ENCODE results near the gene NDUFA7. TPM values are rescaled to one million over a fixed set of nuclear protein-coding genes. Genes with fewer than 3 reads are reported as not detected.
"Not testable (repeated sequence)": the region's sequence is repeated elsewhere in the genome, so short reads cannot be mapped to it uniquely, and the experiment has no call there.

Gene NDUFA7
- total RNA-seq, 1 experiment from 2014 or later, result 73.0 TPM

DNA sequence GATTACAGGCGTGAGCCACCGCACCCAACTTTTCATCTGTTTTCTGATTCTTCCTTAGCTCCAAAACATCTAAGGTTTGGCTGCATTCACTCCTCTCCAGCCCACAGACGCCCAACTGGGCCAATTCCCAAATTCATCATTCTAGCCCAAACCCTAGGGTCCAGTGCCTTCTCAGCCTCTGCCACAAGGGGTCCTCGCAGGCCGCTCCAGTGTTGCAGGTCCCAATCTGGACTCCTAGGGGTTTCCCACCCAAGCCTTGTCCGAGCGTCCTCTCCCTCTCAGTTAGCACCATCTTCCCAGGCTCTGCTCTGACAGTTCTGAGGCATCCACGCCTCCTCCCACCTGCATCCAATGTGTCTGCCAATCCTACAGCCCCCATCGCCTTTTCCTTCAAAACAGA, 44.7 kb downstream of the NDUFA7 start:
- not testable (repeated sequence) for H2BK12ac ChIP-seq (ENCODE audit: insufficient read length, low read depth, low read length); H3K9ac ChIP-seq (ENCODE audit: extremely low read depth, insufficient read length, low read length); H2AFZ ChIP-seq (ENCODE audit: low read length); H4K5ac ChIP-seq (ENCODE audit: insufficient read length, low read depth, low read length); H3K4ac ChIP-seq (ENCODE audit: low read depth, low read length); H3K4me3 Mint-ChIP-seq; H3K27ac Mint-ChIP-seq; H4K8ac ChIP-seq (replicated peaks; ENCODE audit: insufficient read length, low read depth, low read length); H2BK5ac ChIP-seq (ENCODE audit: insufficient read length, low read length); H3K9me3 Mint-ChIP-seq; H3K14ac ChIP-seq (ENCODE audit: insufficient read depth, low read length); H2AK5ac ChIP-seq (ENCODE audit: insufficient read length, low read length); H3K23me2 ChIP-seq (ENCODE audit: insufficient read length, low read depth, low read length, poor library complexity, severe bottlenecking); H2BK15ac ChIP-seq (ENCODE audit: low read depth, low read length); H3K36me3 Mint-ChIP-seq (ENCODE audit: insufficient read depth in 1 of 3, low read depth in 3 of 3); H2BK120ac ChIP-seq (ENCODE audit: low read depth, low read length, poor library complexity, severe bottlenecking); H3K79me2 ChIP-seq (ENCODE audit: insufficient read depth, low read length); H3T11ph ChIP-seq (ENCODE audit: low read length); H3K27ac ChIP-seq (ENCODE audit: insufficient read length, low read depth, low read length); H3K23ac ChIP-seq (ENCODE audit: insufficient read length, low read depth, low read length); H3K4me1 ChIP-seq (ENCODE audit: insufficient read depth, low read length); H3K9me3 ChIP-seq (ENCODE audit: control insufficient read depth, low read depth, low read length); H3K4me1 Mint-ChIP-seq; H3K27me3 ChIP-seq (ENCODE audit: insufficient read depth, low read length); H2BK20ac ChIP-seq (ENCODE audit: low read depth, low read length, poor library complexity, severe bottlenecking); H3K27me3 Mint-ChIP-seq (ENCODE audit: low read depth); DNase-seq; H3K79me1 ChIP-seq (ENCODE audit: insufficient read depth, low read depth, low read length, poor library complexity, severe bottlenecking); H4K20me1 ChIP-seq (ENCODE audit: control insufficient read depth, insufficient read depth, insufficient read length); H4K91ac ChIP-seq (ENCODE audit: insufficient read length, low read depth, low read length); H3K56ac ChIP-seq (ENCODE audit: insufficient read length, low read depth, low read length); H3K18ac ChIP-seq (ENCODE audit: insufficient read length, low read depth, low read length); H3K4me2 ChIP-seq (ENCODE audit: insufficient read depth, insufficient read length, low read length)
- no CpG with 5 or more reads among the region's 9 CpGs for WGBS (ENCODE audit: extremely low coverage, insufficient read length, low lambda C conversion rate)
